Measurements from ENCODE around the gene TMPRSS6.

TMPRSS6 gene

DNA sequence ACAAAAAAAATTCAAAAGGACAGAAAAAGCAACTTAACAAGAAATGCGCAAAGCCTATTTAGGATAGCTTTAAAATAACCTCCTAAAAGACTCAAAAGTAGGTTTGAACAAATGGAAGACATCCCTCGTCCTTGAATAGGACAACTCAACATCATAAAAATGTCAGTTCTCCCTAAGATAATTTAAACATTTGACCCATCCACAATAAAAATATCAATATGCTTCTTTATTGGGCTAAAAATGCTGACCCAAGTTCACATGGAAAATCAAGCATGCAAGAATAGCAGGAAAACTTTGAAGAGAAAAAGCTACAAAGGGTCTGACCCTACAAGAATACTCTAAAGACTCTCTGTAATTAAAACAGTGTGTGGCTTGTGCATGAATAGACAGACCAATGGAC lies 70.0 kb downstream of the TMPRSS6 start:
- no peak overlapping the region for H3K4me3 ChIP-seq (ENCODE audit: low read length)
- DNase-seq (ENCODE audit: low read depth), result no peak
- TF ChIP-seq, protein P1, sequence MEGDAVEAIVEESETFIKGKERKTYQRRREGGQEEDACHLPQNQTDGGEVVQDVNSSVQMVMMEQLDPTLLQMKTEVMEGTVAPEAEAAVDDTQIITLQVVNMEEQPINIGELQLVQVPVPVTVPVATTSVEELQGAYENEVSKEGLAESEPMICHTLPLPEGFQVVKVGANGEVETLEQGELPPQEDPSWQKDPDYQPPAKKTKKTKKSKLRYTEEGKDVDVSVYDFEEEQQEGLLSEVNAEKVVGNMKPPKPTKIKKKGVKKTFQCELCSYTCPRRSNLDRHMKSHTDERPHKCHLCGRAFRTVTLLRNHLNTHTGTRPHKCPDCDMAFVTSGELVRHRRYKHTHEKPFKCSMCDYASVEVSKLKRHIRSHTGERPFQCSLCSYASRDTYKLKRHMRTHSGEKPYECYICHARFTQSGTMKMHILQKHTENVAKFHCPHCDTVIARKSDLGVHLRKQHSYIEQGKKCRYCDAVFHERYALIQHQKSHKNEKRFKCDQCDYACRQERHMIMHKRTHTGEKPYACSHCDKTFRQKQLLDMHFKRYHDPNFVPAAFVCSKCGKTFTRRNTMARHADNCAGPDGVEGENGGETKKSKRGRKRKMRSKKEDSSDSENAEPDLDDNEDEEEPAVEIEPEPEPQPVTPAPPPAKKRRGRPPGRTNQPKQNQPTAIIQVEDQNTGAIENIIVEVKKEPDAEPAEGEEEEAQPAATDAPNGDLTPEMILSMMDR (conservative IDR thresholded peaks at IDR 0.05; ENCODE audit: low read length), result no peak

DNA sequence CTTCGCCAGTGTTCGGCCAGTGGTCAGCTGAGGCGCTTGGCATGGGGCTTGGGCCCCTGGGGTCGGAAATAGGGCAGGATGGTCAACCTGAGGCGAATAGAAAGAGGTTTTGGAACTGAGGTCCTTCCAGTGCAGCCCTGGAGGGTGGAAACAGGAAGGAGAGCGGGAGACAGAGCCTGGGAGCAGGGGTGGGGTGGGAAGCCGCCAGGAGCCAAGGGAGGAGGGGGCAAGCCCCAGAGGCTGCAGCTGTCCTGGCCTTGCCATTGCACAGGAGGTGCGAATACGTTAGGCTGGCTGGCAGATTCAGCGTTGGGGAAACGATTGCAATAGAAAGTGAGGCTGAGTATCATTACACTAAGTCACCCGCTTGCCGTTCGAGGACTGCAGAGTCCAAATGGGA lies 71.8 kb downstream of the TMPRSS6 start:
- DNase-seq (ENCODE audit: low read depth), result no peak
- no peak overlapping the region for H3K4me3 ChIP-seq (ENCODE audit: low read length)
- TF ChIP-seq, protein P1 (conservative IDR thresholded peaks at IDR 0.05; ENCODE audit: low read length), result no peak

DNA sequence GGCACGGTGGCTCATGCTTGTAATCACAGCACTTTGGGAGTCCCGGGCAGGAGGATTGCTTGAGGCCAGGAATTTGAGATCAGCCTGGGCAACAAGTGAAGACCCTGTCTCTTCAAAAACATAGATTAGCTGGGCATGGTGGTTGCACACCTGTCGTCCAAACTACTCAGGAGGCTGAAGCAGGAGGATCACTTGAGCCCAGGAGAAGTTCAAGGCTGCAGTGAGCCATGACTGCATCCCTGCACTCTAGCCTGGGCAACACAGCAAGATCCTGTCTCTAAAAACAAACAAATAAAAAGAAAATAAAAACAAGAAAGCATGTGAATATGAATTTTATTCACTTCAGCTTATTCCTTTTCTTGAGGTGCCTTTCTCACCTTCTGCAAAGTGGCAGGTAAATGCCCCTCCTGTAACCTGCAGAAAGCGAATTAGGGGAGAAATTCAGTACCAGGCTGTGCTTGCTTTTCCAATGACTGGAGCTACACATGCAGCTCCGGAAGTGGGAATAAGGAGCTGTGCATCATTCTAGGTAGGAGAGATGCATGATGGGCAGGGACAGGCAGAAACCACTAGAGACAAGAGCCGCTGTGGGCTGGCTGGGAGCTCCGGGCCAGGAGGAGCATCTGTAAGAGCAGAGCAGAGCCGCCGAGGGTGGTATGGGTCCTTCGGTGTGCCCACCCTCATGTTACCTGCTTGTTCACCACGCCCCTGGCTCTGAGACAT lies 72.7 kb downstream of the TMPRSS6 start:
- DNase-seq (ENCODE audit: low read depth), result no peak
- no peak overlapping the region for H3K4me3 ChIP-seq (ENCODE audit: low read length)
- TF ChIP-seq, protein P1 (conservative IDR thresholded peaks at IDR 0.05; ENCODE audit: low read length), result no peak

DNA sequence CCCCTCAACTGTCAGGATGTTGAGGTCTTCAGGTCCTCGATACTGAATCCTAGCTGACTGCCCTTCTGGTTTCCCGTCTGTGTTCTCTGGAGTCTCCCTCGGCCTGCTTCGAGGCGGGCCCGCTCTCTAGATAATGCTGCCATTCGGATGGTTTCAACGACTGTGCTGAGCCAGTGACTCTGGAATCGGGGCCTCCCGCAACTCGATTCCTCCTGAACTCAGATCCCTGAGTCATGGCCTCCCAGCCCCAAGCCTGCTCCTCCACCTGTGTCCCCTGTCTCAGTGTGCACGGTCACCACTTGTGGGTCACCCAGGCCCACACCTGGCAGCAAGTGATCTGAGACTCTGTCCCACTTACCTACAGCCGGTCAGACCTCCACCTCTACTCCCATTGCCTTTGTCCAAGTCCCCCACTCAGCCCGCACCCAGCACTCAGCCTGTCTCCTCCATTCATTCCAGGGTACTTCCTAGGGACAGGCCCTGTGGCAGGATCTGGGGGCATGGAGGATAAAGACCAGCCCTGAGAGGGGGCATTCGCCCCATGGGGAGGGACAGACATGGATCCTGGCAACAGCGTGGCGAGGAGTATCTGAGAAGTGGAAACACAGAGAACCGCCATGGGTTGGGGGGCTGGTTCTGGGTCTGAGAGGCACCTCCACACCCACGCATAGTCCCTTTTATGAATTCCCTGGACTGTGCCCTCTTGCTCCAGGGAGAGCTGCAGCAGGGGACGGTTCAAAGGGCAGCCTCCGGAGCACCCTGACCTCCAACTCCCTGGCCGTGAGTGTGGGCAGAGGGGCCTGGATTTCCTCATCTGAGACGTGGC lies 75.7 kb downstream of the TMPRSS6 start:
- TF ChIP-seq, protein P1 (conservative IDR thresholded peaks at IDR 0.05; ENCODE audit: low read length), result no peak
- DNase-seq (ENCODE audit: low read depth), result no peak

DNA sequence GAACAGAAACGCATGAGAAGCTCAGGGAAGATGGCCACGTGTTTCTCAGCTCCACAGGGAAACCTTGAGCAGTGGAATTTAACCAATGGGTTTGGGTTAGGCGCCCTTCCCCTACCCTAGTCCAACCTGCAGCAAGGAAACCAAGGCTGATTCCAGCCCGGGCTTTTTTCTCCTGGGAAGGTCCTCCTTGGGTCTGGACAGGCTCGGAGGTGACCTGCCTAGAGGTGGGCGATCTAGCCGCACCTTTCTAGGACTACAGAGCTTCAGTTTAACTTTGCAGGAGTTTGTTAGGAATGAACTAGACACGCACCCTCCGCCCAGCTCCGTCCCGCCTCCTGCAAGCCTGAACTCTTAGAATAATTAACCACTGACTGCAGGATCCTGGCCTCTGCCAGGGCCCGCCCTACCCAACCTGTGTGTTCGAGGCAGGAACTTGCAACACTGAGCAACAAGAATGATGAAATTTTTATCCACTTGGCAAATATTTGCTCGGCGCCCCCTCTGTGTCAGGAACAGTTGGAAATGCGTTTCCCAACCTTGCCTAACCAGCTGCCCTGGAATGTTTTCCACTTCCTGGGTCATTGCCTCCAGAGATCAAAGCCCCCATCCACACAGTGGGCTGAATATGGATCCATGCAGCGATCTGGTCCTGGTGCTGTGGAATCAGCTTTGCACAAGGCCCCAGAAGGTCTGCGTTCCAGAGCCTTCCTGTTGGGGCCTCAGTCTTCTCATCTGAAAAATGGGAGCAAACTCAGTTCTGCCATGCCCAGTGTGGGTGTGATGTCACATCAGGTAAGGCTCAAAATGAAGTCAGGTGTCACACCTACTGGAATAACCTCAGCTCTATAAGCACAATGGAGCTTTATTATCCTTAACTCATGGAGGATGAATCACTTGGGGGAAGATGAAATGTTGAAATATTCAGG lies 76.7 kb downstream of the TMPRSS6 start:
- TF ChIP-seq, protein P1 (conservative IDR thresholded peaks at IDR 0.05; ENCODE audit: low read length), result no peak
- peak; percentile 86 for DNase-seq (ENCODE audit: low read depth)
- no peak overlapping the region for H3K4me3 ChIP-seq (ENCODE audit: low read length)

More for the DNA sequence above, 75.7 kb downstream of the TMPRSS6 start:
- no peak overlapping the region for H3K4me3 ChIP-seq (ENCODE audit: low read length)

DNA sequence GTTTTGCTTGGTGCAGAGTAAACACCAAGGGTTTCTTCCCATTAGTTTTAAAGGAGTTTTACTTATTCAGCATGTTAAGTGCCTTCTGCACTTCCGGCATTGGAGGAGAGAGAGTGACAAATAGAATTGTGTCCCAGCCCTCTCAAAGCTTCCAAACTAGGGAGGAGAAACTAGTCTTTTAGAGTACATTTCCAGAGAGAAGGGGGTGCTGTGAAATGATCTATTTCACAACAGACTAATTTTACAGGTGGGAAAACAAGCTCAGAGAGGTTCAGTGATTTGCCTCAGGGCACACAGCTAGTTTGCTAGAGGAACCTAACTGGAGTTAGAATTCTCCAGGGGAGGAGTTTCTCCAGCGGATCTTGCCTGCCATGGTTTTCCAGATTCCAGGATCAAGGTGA lies 77.4 kb downstream of the TMPRSS6 start:
- H3K4me3 ChIP-seq (ENCODE audit: low read length), result no peak overlapping the region
- TF ChIP-seq, protein P1 (conservative IDR thresholded peaks at IDR 0.05; ENCODE audit: low read length), result no peak
- DNase-seq (ENCODE audit: low read depth), result no peak
